Measurements from ENCODE around the gene SYNE1.

GRCh38 chr6:152343735-152344360, 293.3 kb downstream of the SYNE1 start:
- no peak for TF ChIP-seq NRF1 (IDR thresholded peaks at IDR 0.05; ENCODE audit: low read depth, low read length)
- TF ChIP-seq CTCF (IDR thresholded peaks at IDR 0.05; ENCODE audit: control extremely low read depth in 1 of 3, insufficient read depth in 1 of 3, low read depth in 1 of 3, low read length in 3 of 3), result no peak
- TF ChIP-seq POLR2AphosphoS5 (IDR thresholded peaks at IDR 0.05; ENCODE audit: low read depth, low read length), result no peak
- no peak for TF ChIP-seq POLR2A (IDR thresholded peaks at IDR 0.05; ENCODE audit: control extremely low read depth in 1 of 2, low read depth in 2 of 2, low read length in 2 of 2)
- no peak for TF ChIP-seq EZH2 (IDR thresholded peaks at IDR 0.05; ENCODE audit: low read depth, low read length, severe bottlenecking)
- TF ChIP-seq CEBPB (IDR thresholded peaks at IDR 0.05; ENCODE audit: low read depth, low read length), result no peak
- no peak for TF ChIP-seq JUN (IDR thresholded peaks at IDR 0.05; ENCODE audit: low read depth, low read length)
- no peak for TF ChIP-seq POU5F1 (IDR thresholded peaks at IDR 0.05; ENCODE audit: low read depth, low read length)
- TF ChIP-seq SP2 (IDR thresholded peaks at IDR 0.05; ENCODE audit: low read length), result no peak
- no peak for TF ChIP-seq TAF1 (IDR thresholded peaks at IDR 0.05; ENCODE audit: low read depth, low read length)
- TF ChIP-seq ATF2 (IDR thresholded peaks at IDR 0.05; ENCODE audit: low read length), result no peak

Measured in H1 (cell line).